IMR-90 (cell line): ENCODE data around the gene NBEA. TPM values are rescaled to one million over a fixed set of nuclear protein-coding genes. Genes with fewer than 3 reads are reported as not detected.
A peak's percentile ranks its signal among the peaks of the same experiment; 100 is the strongest.

ENCODE experiments used
- ATAC-seq: fragments of 200-7000 bp; cut with Tn5 transposase; 2 replicates; pipeline ENCODE4 v1.9.1; 2020; ENCODE audit warnings: low read depth, mild to moderate bottlenecking, moderate library complexity
- BruUV-seq: library from RNA; stranded (reverse); fragments of 400-500 nt; replicated peaks from 2 replicates; lab custom pipeline; 2021; lab: Mats Ljungman, UMichigan
- CTCF ChIA-PET: fragments of 300-600 bp; formaldehyde crosslinking; extraction: SDS; loops from one replicate; lab custom pipeline; 2021; ENCODE audit warnings: antibody characterized with exemption; lab: Yijun Ruan, JAX
- POLR2A ChIA-PET: fragments of 300-600 bp; sonication (Branson Sonifier 250); formaldehyde crosslinking; loops from one replicate; lab custom pipeline; 2022; ENCODE audit warnings: antibody characterized with exemption; ENCODE audit not compliant: unreplicated experiment; lab: Charles Lee
- DNase-seq: peaks from one replicate; pipeline ENCODE4 v3.0.0; 2013
- H2AFZ ChIP-seq: replicated peaks from 2 replicates; pipeline ENCODE3; 2013; ENCODE audit warnings: low read length, mild to moderate bottlenecking; ENCODE audit not compliant: poor library complexity
- H2AK5ac ChIP-seq: 2 replicates; pipeline ENCODE4 v1.6.1; 2013; ENCODE audit warnings: low read depth, low read length, inconsistent platforms
- H2AK9ac ChIP-seq: replicated peaks from 2 replicates; pipeline ENCODE3; 2013; ENCODE audit warnings: mild to moderate bottlenecking, low read depth, low read length, moderate library complexity; ENCODE audit not compliant: poor library complexity
- H2BK120ac ChIP-seq: 2 replicates; pipeline ENCODE4 v1.6.1; 2013; ENCODE audit warnings: low read depth, low read length, inconsistent platforms
- H2BK15ac ChIP-seq: 3 replicates; pipeline ENCODE4 v1.6.1; 2013; ENCODE audit warnings: low read depth, low read length, inconsistent platforms
- H2BK20ac ChIP-seq: 2 replicates; pipeline ENCODE4 v1.6.1; 2013; ENCODE audit warnings: low read depth, mild to moderate bottlenecking, inconsistent platforms, low read length, moderate library complexity
- H2BK5ac ChIP-seq: 2 replicates; pipeline ENCODE4 v1.6.1; 2013; ENCODE audit warnings: mild to moderate bottlenecking, low read depth, low read length, inconsistent platforms; ENCODE audit not compliant: poor library complexity, severe bottlenecking
- H3K14ac ChIP-seq: replicated peaks from 2 replicates; pipeline ENCODE4 v1.6.1; 2013; ENCODE audit warnings: low read depth, low read length, inconsistent platforms
- H3K18ac ChIP-seq: 2 replicates; pipeline ENCODE4 v1.6.1; 2013; ENCODE audit warnings: low read depth, low read length, control low read depth
- H3K23ac ChIP-seq: 2 replicates; pipeline ENCODE4 v1.6.1; 2013; ENCODE audit warnings: low read depth, low read length, inconsistent platforms
- H3K27ac ChIP-seq: 2 replicates; pipeline ENCODE4 v1.5.1; 2013; ENCODE audit warnings: mild to moderate bottlenecking, control low read depth, low read length; ENCODE audit not compliant: insufficient read depth
- H3K27me3 ChIP-seq: 2 replicates; pipeline ENCODE4 v1.6.1; 2013; ENCODE audit warnings: low read length; ENCODE audit not compliant: control insufficient read depth, insufficient read depth
- H3K36me3 ChIP-seq: 2 replicates; pipeline ENCODE4 v1.6.1; 2013; ENCODE audit warnings: low read length, mixed read lengths; ENCODE audit not compliant: control insufficient read depth, insufficient read depth
- H3K4ac ChIP-seq: 2 replicates; pipeline ENCODE4 v1.6.1; 2013; ENCODE audit warnings: low read depth, low read length, inconsistent platforms
- H3K4me1 ChIP-seq: 2 replicates; pipeline ENCODE4 v1.6.1; 2013; ENCODE audit warnings: low read length, mixed read lengths; ENCODE audit not compliant: control insufficient read depth, insufficient read depth
- H3K4me2 ChIP-seq: 2 replicates; pipeline ENCODE4 v1.6.1; 2013; ENCODE audit warnings: low read depth, mild to moderate bottlenecking, control low read depth, low read length, moderate library complexity
- H3K4me3 ChIP-seq: 2 replicates; pipeline ENCODE4 v1.5.1; 2013; ENCODE audit warnings: low read depth, mild to moderate bottlenecking, control low read depth, low read length, moderate library complexity; ENCODE audit not compliant: insufficient read depth
- H3K56ac ChIP-seq: 2 replicates; pipeline ENCODE4 v1.6.1; 2013; ENCODE audit warnings: low read length, inconsistent platforms; ENCODE audit not compliant: insufficient read depth; ENCODE audit errors: extremely low read depth
- H3K79me1 ChIP-seq, 2 experiments: 2 replicates each; pipeline ENCODE4 v1.6.1; 2013; ENCODE audit warnings: low read length in 2 of 2, inconsistent platforms in 1 of 2, low read depth in 1 of 2
- H3K9ac ChIP-seq: 2 replicates; pipeline ENCODE4 v1.6.1; 2013; ENCODE audit warnings: low read depth, low read length, control low read depth
- H3K9me1 ChIP-seq: 2 replicates; pipeline ENCODE4 v1.6.1; 2013; ENCODE audit warnings: low read length, inconsistent platforms; ENCODE audit not compliant: insufficient read depth
- H3K9me3 ChIP-seq: 2 replicates; pipeline ENCODE4 v1.6.1; 2013; ENCODE audit warnings: low read length; ENCODE audit not compliant: control insufficient read depth, insufficient read depth
- H4K20me1 ChIP-seq: 2 replicates; pipeline ENCODE4 v1.6.1; 2013; ENCODE audit warnings: low read length, inconsistent platforms; ENCODE audit not compliant: insufficient read depth
- H4K5ac ChIP-seq: 2 replicates; pipeline ENCODE4 v1.6.1; 2013; ENCODE audit warnings: mild to moderate bottlenecking, low read depth, low read length, control low read depth
- H4K8ac ChIP-seq, 2 experiments: 2 replicates each; pipeline ENCODE4 v1.6.1; 2013; ENCODE audit warnings: low read depth in 2 of 2, low read length in 2 of 2, control low read depth in 1 of 2, inconsistent platforms in 1 of 2
- H4K91ac ChIP-seq: 2 replicates; pipeline ENCODE4 v1.6.1; 2013; ENCODE audit warnings: low read depth, low read length, inconsistent platforms; ENCODE audit not compliant: insufficient read depth
- CEBPB ChIP-seq: IDR thresholded peaks from 2 replicates; pipeline ENCODE4 v1.6.1; 2012; ENCODE audit warnings: low read depth, low read length, improper control_type of control experiment
- CHD1 ChIP-seq: IDR thresholded peaks from 2 replicates; pipeline ENCODE4 v1.6.1; 2012; ENCODE audit warnings: low read depth, low read length, improper control_type of control experiment
- CTCF ChIP-seq: conservative IDR thresholded peaks from 2 replicates; pipeline ENCODE4 v1.5.1; 2012; ENCODE audit warnings: mild to moderate bottlenecking, low read depth, low read length, improper control_type of control experiment
- FOS ChIP-seq: fragments of 150-350 bp; IDR thresholded peaks from 2 replicates; pipeline ENCODE4 v1.6.1; 2016; ENCODE audit warnings: low read depth, low read length
- MXI1 ChIP-seq: IDR thresholded peaks from 2 replicates; pipeline ENCODE4 v1.6.1; 2012; ENCODE audit warnings: low read depth, mild to moderate bottlenecking, low read length, moderate library complexity, borderline replicate concordance
- RFX5 ChIP-seq: IDR thresholded peaks from 2 replicates; pipeline ENCODE4 v1.8.0; 2012; ENCODE audit warnings: low read depth, mild to moderate bottlenecking, low read length, moderate library complexity
- SMC3 ChIP-seq: fragments of 150-350 bp; IDR thresholded peaks from 2 replicates; pipeline ENCODE4 v1.6.1; 2016; ENCODE audit warnings: low read depth, mild to moderate bottlenecking, antibody characterized with exemption, low read length, moderate library complexity
- USF2 ChIP-seq: fragments of 150-350 bp; IDR thresholded peaks from 2 replicates; pipeline ENCODE4 v1.6.1; 2017; ENCODE audit warnings: mild to moderate bottlenecking, antibody characterized with exemption, low read length, low read depth
- WGBS, 2 experiments: methylation state at CpG; one replicate each; pipeline versions ENCODE4 v1.1.5 to v1.1.7; 2013; ENCODE audit warnings: missing lambda C conversion rate in 2 of 2; ENCODE audit not compliant: insufficient read length in 1 of 2; ENCODE audit errors: extremely low coverage in 2 of 2; 5-methylcytosine and 5-hydroxymethylcytosine counted together
- dilution Hi-C: fragments of 300-500 bp; cut with HindIII; formaldehyde crosslinking; loops from one replicate; pipeline ENCODE4 v1.14.3; 2018; ENCODE audit warnings: low sequenced_read_pairs; ENCODE audit not compliant: unreplicated experiment
- in situ Hi-C: fragments of 300-500 bp; cut with MboI; formaldehyde crosslinking; loops from 3 replicates; pipeline ENCODE4 v1.14.3; 2019; ENCODE audit warnings: low sequenced_read_pairs, inconsistent platforms, mixed read lengths
- intact Hi-C: fragments of 100-400 bp; cut with micrococcal nuclease; formaldehyde crosslinking; loops from 2 replicates; pipeline ENCODE4 v1.10.0; 2022
- polyA plus RNA-seq, 3 experiments: library from polyadenylated mRNA; depleted of rRNA; stranded (reverse); fragments of >200 nt; gene quantifications; 2 replicates each; pipeline ENCODE4 v1.2.3, GENCODE V29; 2012; ENCODE audit warnings: low replicate concordance in 1 of 3
- total RNA-seq: library from RNA; depleted of rRNA; stranded (reverse); fragments of >200 nt; gene quantifications from 2 replicates; pipeline ENCODE4 v1.2.3, GENCODE V29; 2012

NBEA gene
- total and polyA plus RNA-seq, 2 of the 4 experiments (the other 2 are of a cell fraction), result 0.82 to 2.2 TPM

- no peak for DNase-seq
- Histone ChIP-seq H2BK15ac (no peak overlapping the region), H4K5ac (no peak overlapping the region), H3K4me1 (no peaks in the 10 kb centered on the region), H3K14ac (no peak overlapping the region), H3K9ac (no peak overlapping the region), H3K56ac (no peak overlapping the region), H2AK5ac (no peak overlapping the region), H4K20me1 (no peaks in the 10 kb centered on the region), H2BK120ac (no peak overlapping the region), H3K9me3 (no peaks in the 10 kb centered on the region), H2AK9ac (peak overlapping the region; percentile 23), H2BK20ac (no peak overlapping the region), H3K18ac (no peak overlapping the region), H3K36me3 (no peaks in the 10 kb centered on the region), H3K4me3 (no peak overlapping the region), H3K4me2 (no peak overlapping the region), H2AFZ (no peak overlapping the region), H4K91ac (no peak overlapping the region), H2BK5ac (no peak overlapping the region), H3K79me1 (no peaks in the 10 kb centered on the region), H3K4ac (no peak overlapping the region), H3K27ac (no peak overlapping the region), H4K8ac (no peak overlapping the region), H3K9me1 (no peaks in the 10 kb centered on the region), H3K23ac (no peak overlapping the region), H3K27me3 (no peaks in the 10 kb centered on the region)
- WGBS, 2 experiments, result 80% methylated on average over 1 of the region's 6 CpGs; no CpG with 5 or more reads in 1 of the 2 experiments
- intact Hi-C loops, result no loop called here
- ATAC-seq, result no peak
- CTCF ChIA-PET, result no interaction called here
- BruUV-seq, result no TSS peak
- no peak for TF ChIP-seq USF2
- TF ChIP-seq MXI1, result no peak
- TF ChIP-seq SMC3, result no peak
- TF ChIP-seq FOS, result no peak
- TF ChIP-seq RFX5, result no peak
- no peak for TF ChIP-seq CTCF
- TF ChIP-seq CEBPB, result no peak
- TF ChIP-seq CHD1, result no peak
- in situ Hi-C loops, result no loop called here
- dilution Hi-C loops, result no loop called here
- POLR2A ChIA-PET, result no interaction called here
Observed at GRCh38 chr13:34913040-34913439, 29.0 kb upstream of the NBEA start.
